Parathyroid adenoma (tissue), 2 donors: ENCODE results near the gene SIX4.

Source experiments
- H2AFZ ChIP-seq: fragments of 300-600 bp; sonication (generic); one replicate; pipeline ENCODE4 v1.7.0; 2017; ENCODE audit warnings: antibody characterized with exemption, mild to moderate bottlenecking
- H3K27ac ChIP-seq: fragments of 300-600 bp; sonication (generic); one replicate; pipeline ENCODE4 v1.7.0; 2017
- H3K27me3 ChIP-seq: fragments of 300-600 bp; sonication (generic); one replicate; pipeline ENCODE4 v1.7.0; 2017; ENCODE audit warnings: low read length; ENCODE audit not compliant: control insufficient read depth, insufficient read depth
- H3K36me3 ChIP-seq: fragments of 300-600 bp; sonication (generic); one replicate; pipeline ENCODE4 v1.7.0; 2017; ENCODE audit warnings: low read length; ENCODE audit not compliant: control insufficient read depth, insufficient read depth
- H3K4me1 ChIP-seq: fragments of 300-600 bp; sonication (generic); one replicate; pipeline ENCODE4 v1.7.0; 2017; ENCODE audit warnings: control low read depth
- H3K4me2 ChIP-seq: fragments of 300-600 bp; sonication (generic); one replicate; pipeline ENCODE4 v1.7.0; 2017; ENCODE audit warnings: low read length
- H3K4me3 ChIP-seq: fragments of 300-600 bp; sonication (generic); one replicate; pipeline ENCODE4 v1.7.0; 2017; ENCODE audit warnings: low read depth, low read length
- H3K79me2 ChIP-seq: fragments of 300-600 bp; sonication (generic); one replicate; pipeline ENCODE4 v1.7.0; 2017; ENCODE audit warnings: control low read depth
- H3K9ac ChIP-seq: fragments of 300-600 bp; sonication (generic); one replicate; pipeline ENCODE4 v1.7.0; 2017; ENCODE audit warnings: mild to moderate bottlenecking
- H3K9me3 ChIP-seq: fragments of 300-600 bp; sonication (generic); one replicate; pipeline ENCODE4 v1.7.0; 2017; ENCODE audit warnings: low read length; ENCODE audit not compliant: control insufficient read depth
- CTCF ChIP-seq: fragments of 300-600 bp; sonication (generic); IDR thresholded peaks from one replicate; pipeline ENCODE4 v1.7.0; 2017; ENCODE audit warnings: antibody characterized with exemption, mild to moderate bottlenecking
- donor health status: primary hyperparathyroidism.

Gene SIX4

GRCh38 chr14:60700598-60700997, 23.6 kb downstream of the SIX4 start:
- H3K9ac ChIP-seq, result no peak overlapping the region
- no peaks in the 10 kb centered on the region for H3K36me3 ChIP-seq
- no peaks in the 10 kb centered on the region for H3K9me3 ChIP-seq
- H3K79me2 ChIP-seq, result no peaks in the 10 kb centered on the region
- H3K27me3 ChIP-seq, result no peaks in the 10 kb centered on the region
- H2AFZ ChIP-seq, result no peak overlapping the region
- no peak overlapping the region for H3K27ac ChIP-seq
- no peak overlapping the region for H3K4me3 ChIP-seq
- no peak for TF ChIP-seq CTCF
- no peaks in the 10 kb centered on the region for H3K4me1 ChIP-seq
- no peak overlapping the region for H3K4me2 ChIP-seq

GRCh38 chr14:60695327-60695726, 28.8 kb downstream of the SIX4 start:
- no peak overlapping the region for H2AFZ ChIP-seq
- no peak overlapping the region for H3K4me2 ChIP-seq
- TF ChIP-seq CTCF, result no peak
- no peaks in the 10 kb centered on the region for H3K27me3 ChIP-seq
- no peaks in the 10 kb centered on the region for H3K36me3 ChIP-seq
- H3K4me3 ChIP-seq, result no peak overlapping the region
- H3K9ac ChIP-seq, result no peak overlapping the region
- no peak overlapping the region for H3K27ac ChIP-seq
- H3K79me2 ChIP-seq, result no peaks in the 10 kb centered on the region
- no peaks in the 10 kb centered on the region for H3K4me1 ChIP-seq
- no peaks in the 10 kb centered on the region for H3K9me3 ChIP-seq

GRCh38 chr14:60691383-60692113, 32.6 kb downstream of the SIX4 start:
- H3K27ac ChIP-seq, result no peak overlapping the region
- no peaks in the 10 kb centered on the region for H3K79me2 ChIP-seq
- no peaks in the 10 kb centered on the region for H3K9me3 ChIP-seq
- H3K4me3 ChIP-seq, result no peak overlapping the region
- no peak overlapping the region for H3K4me2 ChIP-seq
- H3K36me3 ChIP-seq, result no peaks in the 10 kb centered on the region
- H3K27me3 ChIP-seq, result no peaks in the 10 kb centered on the region
- no peak overlapping the region for H2AFZ ChIP-seq
- H3K9ac ChIP-seq, result no peak overlapping the region
- H3K4me1 ChIP-seq, result no peaks in the 10 kb centered on the region
- TF ChIP-seq CTCF, result no peak

GRCh38 chr14:60686865-60687264, 37.3 kb downstream of the SIX4 start:
- Histone ChIP-seq H3K79me2 (no peaks in the 10 kb centered on the region), H3K9ac (no peak overlapping the region), H2AFZ (peak overlapping the region; percentile 11), H3K27me3 (no peaks in the 10 kb centered on the region), H3K4me1 (no peaks in the 10 kb centered on the region), H3K4me2 (no peak overlapping the region), H3K4me3 (no peak overlapping the region), H3K27ac (no peak overlapping the region), H3K36me3 (no peaks in the 10 kb centered on the region), H3K9me3 (no peaks in the 10 kb centered on the region)
- no peak for TF ChIP-seq CTCF

GRCh38 chr14:60684203-60684602, 39.9 kb downstream of the SIX4 start:
- H3K9me3 ChIP-seq, result no peaks in the 10 kb centered on the region
- H3K79me2 ChIP-seq, result no peaks in the 10 kb centered on the region
- H3K4me1 ChIP-seq, result no peaks in the 10 kb centered on the region
- no peak overlapping the region for H3K4me2 ChIP-seq
- no peak for TF ChIP-seq CTCF
- H3K4me3 ChIP-seq, result no peak overlapping the region
- no peak overlapping the region for H3K9ac ChIP-seq
- no peaks in the 10 kb centered on the region for H3K36me3 ChIP-seq
- no peaks in the 10 kb centered on the region for H3K27me3 ChIP-seq
- no peak overlapping the region for H3K27ac ChIP-seq
- H2AFZ ChIP-seq, result no peak overlapping the region
